ENCODE results near the gene ARHGAP42.

DNA sequence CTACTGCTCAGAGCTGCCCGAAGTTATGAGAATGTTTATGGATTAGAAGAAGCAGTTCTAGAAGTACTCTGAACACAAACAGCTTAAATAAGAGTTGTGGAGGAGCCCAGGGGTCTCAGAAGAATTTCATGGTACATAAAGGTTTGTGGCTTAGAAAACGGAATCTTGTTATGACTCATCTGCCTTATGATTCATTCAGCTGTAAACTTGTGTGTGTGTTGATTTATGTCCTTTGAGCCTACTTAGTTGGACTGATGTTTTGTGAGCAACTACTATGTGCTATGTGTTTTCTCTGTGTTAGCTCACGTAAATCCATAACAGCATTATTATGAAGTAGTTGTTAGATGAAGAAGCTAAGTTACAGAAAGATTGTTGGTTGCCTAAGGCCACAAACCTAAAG lies 238.8 kb downstream of the ARHGAP42 start:
- no peak for TF ChIP-seq POLR2A (IDR thresholded peaks at IDR 0.05)
- TF ChIP-seq, protein P1, sequence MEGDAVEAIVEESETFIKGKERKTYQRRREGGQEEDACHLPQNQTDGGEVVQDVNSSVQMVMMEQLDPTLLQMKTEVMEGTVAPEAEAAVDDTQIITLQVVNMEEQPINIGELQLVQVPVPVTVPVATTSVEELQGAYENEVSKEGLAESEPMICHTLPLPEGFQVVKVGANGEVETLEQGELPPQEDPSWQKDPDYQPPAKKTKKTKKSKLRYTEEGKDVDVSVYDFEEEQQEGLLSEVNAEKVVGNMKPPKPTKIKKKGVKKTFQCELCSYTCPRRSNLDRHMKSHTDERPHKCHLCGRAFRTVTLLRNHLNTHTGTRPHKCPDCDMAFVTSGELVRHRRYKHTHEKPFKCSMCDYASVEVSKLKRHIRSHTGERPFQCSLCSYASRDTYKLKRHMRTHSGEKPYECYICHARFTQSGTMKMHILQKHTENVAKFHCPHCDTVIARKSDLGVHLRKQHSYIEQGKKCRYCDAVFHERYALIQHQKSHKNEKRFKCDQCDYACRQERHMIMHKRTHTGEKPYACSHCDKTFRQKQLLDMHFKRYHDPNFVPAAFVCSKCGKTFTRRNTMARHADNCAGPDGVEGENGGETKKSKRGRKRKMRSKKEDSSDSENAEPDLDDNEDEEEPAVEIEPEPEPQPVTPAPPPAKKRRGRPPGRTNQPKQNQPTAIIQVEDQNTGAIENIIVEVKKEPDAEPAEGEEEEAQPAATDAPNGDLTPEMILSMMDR (IDR thresholded peaks at IDR 0.05), result no peak
